PFSK-1 (cell line): ENCODE data around the gene ADO.

Source experiments
- POLR2AphosphoS5 ChIP-seq: IDR thresholded peaks from 2 replicates; pipeline ENCODE4 v1.6.1; 2012; ENCODE audit warnings: low read depth, mild to moderate bottlenecking, control low read depth, low read length, moderate library complexity
- REST ChIP-seq, 2 experiments: IDR thresholded peaks; 2 replicates each; pipeline versions ENCODE4 v1.6.1 to v1.8.0; 2011 to 2012; ENCODE audit warnings: low read depth in 2 of 2, low read length in 2 of 2, control low read depth in 1 of 2, inconsistent platforms in 1 of 2, mild to moderate bottlenecking in 1 of 2, moderate library complexity in 1 of 2; ENCODE audit not compliant: insufficient read depth in 1 of 2
- SIN3A ChIP-seq: IDR thresholded peaks from 2 replicates; pipeline ENCODE4 v1.6.1; 2012; ENCODE audit warnings: mild to moderate bottlenecking, low read length, moderate library complexity, borderline replicate concordance; ENCODE audit not compliant: insufficient read depth
- TAF1 ChIP-seq: IDR thresholded peaks from 2 replicates; pipeline ENCODE4 v1.6.1; 2012; ENCODE audit warnings: low read length, control low read depth, borderline replicate concordance; ENCODE audit not compliant: insufficient read depth

GRCh38 chr10:62831346-62831745 lies 26.8 kb downstream of the ADO start:
- no peak for TF ChIP-seq REST (IDR thresholded peaks at IDR 0.05; ENCODE audit: insufficient read depth in 1 of 2, low read depth in 2 of 2, low read length in 2 of 2)
- TF ChIP-seq SIN3A = no peak
- TF ChIP-seq TAF1 = no peak
- TF ChIP-seq POLR2AphosphoS5 = no peak
